A549 (cell line): ENCODE results near the gene HACD1. TPM values are rescaled to one million over a fixed set of nuclear protein-coding genes. Genes with fewer than 3 reads are reported as not detected.
"Not testable (repeated sequence)": the region's sequence is repeated elsewhere in the genome, so short reads cannot be mapped to it uniquely, and the experiment has no call there.

Experiments used
- ATAC-seq, 2 experiments: fragments of 200-7000 bp in 1 of 2; fragments of >200 bp in 1 of 2; cut with Nextera tagmentation in 1 of 2; cut with Tn5 transposase in 1 of 2; 3 replicates each; pipeline versions ENCODE4 v1.8.0 to v1.9.1; 2018 to 2020; ENCODE audit warnings: mild to moderate bottlenecking in 1 of 2, moderate library complexity in 1 of 2
- CTCF ChIA-PET: fragments of 300-600 bp; sonication (Branson Sonifier 250); formaldehyde crosslinking; extraction: SDS; loops from one replicate; lab custom pipeline; 2021; ENCODE audit warnings: antibody characterized with exemption, inconsistent platforms; lab: Yijun Ruan, JAX
- POLR2A ChIA-PET: fragments of 350-600 bp; formaldehyde crosslinking; extraction: SDS; loops from one replicate; lab custom pipeline; 2021; ENCODE audit warnings: antibody characterized with exemption, inconsistent platforms; lab: Yijun Ruan, JAX
- DNase-seq, 2 experiments: peaks; one replicate each; pipeline versions ENCODE4 v3.0.0 to v3.0.0-alpha.2; 2011 to 2016; ENCODE audit warnings: low read depth in 1 of 2, low spot score in 1 of 2
- FAIRE-seq: peaks from 2 replicates; lab custom pipeline; 2011; peaks lifted over from hg19 to GRCh38; lab: Jason Lieb, UNC
- H3K27ac ChIP-seq, 2 experiments: fragments of >200 bp; sonication (Bioruptor Twin); formaldehyde crosslinking; 3 replicates each; pipeline ENCODE4 v1.5.1; 2016 to 2017
- H3K4me1 ChIP-seq: fragments of >200 bp; sonication (Bioruptor Twin); formaldehyde crosslinking; 3 replicates; pipeline ENCODE4 v1.6.1; 2016
- H3K4me2 ChIP-seq: fragments of >200 bp; sonication (Bioruptor Twin); formaldehyde crosslinking; 3 replicates; pipeline ENCODE4 v1.6.1; 2016
- H3K4me3 ChIP-seq: fragments of >200 bp; sonication (Bioruptor Twin); formaldehyde crosslinking; 3 replicates; pipeline ENCODE4 v1.5.1; 2016
- H3K9me3 ChIP-seq: fragments of >200 bp; sonication (Bioruptor Twin); formaldehyde crosslinking; 3 replicates; pipeline ENCODE4 v1.6.1; 2016
- CBX8 ChIP-seq: fragments of 200-600 bp; sonication (generic); IDR thresholded peaks from 2 replicates; pipeline ENCODE4 v1.6.1; 2016
- CHD2 ChIP-seq: fragments of 150-350 bp; IDR thresholded peaks from 2 replicates; pipeline ENCODE4 v1.6.1; 2014; ENCODE audit warnings: low read length; ENCODE audit not compliant: partially characterized antibody
- CHD4 ChIP-seq: fragments of 200-600 bp; sonication (generic); IDR thresholded peaks from 2 replicates; pipeline ENCODE4 v1.6.1; 2016; ENCODE audit warnings: antibody characterized with exemption, mild to moderate bottlenecking, borderline replicate concordance
- CTCF ChIP-seq: fragments of >200 bp; sonication (Bioruptor Twin); formaldehyde crosslinking; IDR thresholded peaks from 3 replicates; pipeline ENCODE4 v1.5.1; 2016
- EP300 ChIP-seq, 2 experiments: fragments of >200 bp; sonication (Bioruptor Twin); formaldehyde crosslinking; IDR thresholded peaks; 2 replicates in 1 of 2; 3 replicates in 1 of 2; pipeline ENCODE4 v1.6.1; 2016 to 2017
- HEYL ChIP-seq: fragments of 250-450 bp; sonication (Bioruptor Pico); IDR thresholded peaks from 2 replicates; pipeline ENCODE4 v1.8.0; 2021; ENCODE audit warnings: mild to moderate bottlenecking, moderate library complexity
- HMGXB4 ChIP-seq: fragments of 250-450 bp; sonication (Bioruptor Pico); IDR thresholded peaks from 2 replicates; pipeline ENCODE4 v1.5.0; 2021; ENCODE audit warnings: mild to moderate bottlenecking, moderate library complexity, borderline replicate concordance
- HOXA7 ChIP-seq: fragments of 250-450 bp; sonication (Bioruptor Pico); IDR thresholded peaks from 2 replicates; pipeline ENCODE4 v1.5.0; 2020; ENCODE audit warnings: mild to moderate bottlenecking, moderate library complexity
- HOXB13 ChIP-seq: fragments of 250-450 bp; sonication (Bioruptor Pico); IDR thresholded peaks from 2 replicates; pipeline ENCODE4 v1.5.0; 2020; ENCODE audit warnings: low read depth, mild to moderate bottlenecking, moderate library complexity
- JUN ChIP-seq, 2 experiments: fragments of >200 bp; sonication (Bioruptor Twin); formaldehyde crosslinking; IDR thresholded peaks; 2 replicates in 1 of 2; 3 replicates in 1 of 2; pipeline ENCODE4 v1.6.1; 2016 to 2017
- JUNB ChIP-seq: fragments of >200 bp; sonication (Bioruptor Twin); formaldehyde crosslinking; IDR thresholded peaks from 2 replicates; pipeline ENCODE4 v1.6.1; 2016
- KDM5A ChIP-seq: fragments of 200-600 bp; sonication (generic); IDR thresholded peaks from 2 replicates; pipeline ENCODE4 v1.6.1; 2016; ENCODE audit warnings: antibody characterized with exemption, mild to moderate bottlenecking
- MAFK ChIP-seq: fragments of 450-650 bp; IDR thresholded peaks from 2 replicates; pipeline ENCODE4 v1.6.1; 2014; ENCODE audit not compliant: partially characterized antibody
- MYC ChIP-seq: IDR thresholded peaks from 2 replicates; pipeline ENCODE4 v1.6.1; 2012; ENCODE audit warnings: mild to moderate bottlenecking, inconsistent platforms, low read length, improper control_type of control experiment, borderline replicate concordance
- NFE2L2 ChIP-seq: fragments of 150-350 bp; conservative IDR thresholded peaks from 2 replicates; pipeline ENCODE4 v1.6.1; 2014; ENCODE audit warnings: low read length
- NPAS2 ChIP-seq: fragments of 250-450 bp; sonication (Bioruptor Pico); IDR thresholded peaks from 2 replicates; pipeline ENCODE4 v1.8.0; 2022; ENCODE audit warnings: mild to moderate bottlenecking, moderate library complexity, borderline replicate concordance
- NR3C1 ChIP-seq: fragments of >200 bp; sonication (Bioruptor Twin); formaldehyde crosslinking; IDR thresholded peaks from 3 replicates; pipeline ENCODE4 v1.6.1; 2017
- PHF8 ChIP-seq: fragments of 200-600 bp; sonication (generic); IDR thresholded peaks from 2 replicates; pipeline ENCODE4 v1.6.1; 2016; ENCODE audit warnings: low read depth, mild to moderate bottlenecking, antibody characterized with exemption, moderate library complexity, borderline replicate concordance
- RAD21 ChIP-seq, 2 experiments: fragments of >200 bp in 1 of 2; sonication (Bioruptor Twin) in 1 of 2; formaldehyde crosslinking in 1 of 2; IDR thresholded peaks in 1 of 2; conservative IDR thresholded peaks in 1 of 2; 2 replicates in 1 of 2; 3 replicates in 1 of 2; pipeline ENCODE4 v1.6.1; 2012 to 2018; ENCODE audit warnings: inconsistent platforms in 1 of 2
- TFCP2L1 ChIP-seq: fragments of 250-450 bp; sonication (Bioruptor Pico); IDR thresholded peaks from 2 replicates; pipeline ENCODE4 v1.5.0; 2021; ENCODE audit warnings: mild to moderate bottlenecking
- TP53 ChIP-seq: fragments of 250-450 bp; sonication (Bioruptor Pico); IDR thresholded peaks from 2 replicates; pipeline ENCODE4 v1.5.0; 2021; ENCODE audit warnings: mild to moderate bottlenecking, moderate library complexity
- ZC3H11A ChIP-seq: fragments of 450-650 bp; IDR thresholded peaks from 2 replicates; pipeline ENCODE4 v1.6.1; 2014; ENCODE audit warnings: antibody characterized with exemption, mild to moderate bottlenecking
- WGBS: methylation state at CpG from one replicate; pipeline ENCODE4 v1.1.6; 2017; ENCODE audit errors: missing lambda C conversion rate; 5-methylcytosine and 5-hydroxymethylcytosine counted together
- polyA plus RNA-seq, 4 experiments: library from polyadenylated mRNA; depleted of rRNA in 3 of 4; stranded (reverse); fragments of >200 nt; fragmentation: RNase III in 1 of 4; extraction: RNeasy Plus Mini Kit Qiagen cat#74134 plus additional on column Dnase treatment in 1 of 4; gene quantifications; 2 replicates in 3 of 4; 3 replicates in 1 of 4; pipeline ENCODE4 v1.2.3, GENCODE V29; 2011 to 2017
- TF ChIP-seq, protein P1 (sequence below): IDR thresholded peaks from 2 replicates; pipeline ENCODE4 v1.6.1; 2012; ENCODE audit warnings: low read depth, borderline replicate concordance
- TF ChIP-seq, protein P2 (sequence below): IDR thresholded peaks from 2 replicates; pipeline ENCODE4 v1.6.1; 2012
- TF ChIP-seq, protein P3 (sequence below): fragments of 450-650 bp; IDR thresholded peaks from 2 replicates; pipeline ENCODE4 v1.6.1; 2014; ENCODE audit warnings: antibody characterized with exemption

The HACD1 gene
- polyA plus RNA-seq, 2 of the 4 experiments (the other 2 are of a cell fraction), result 44.9 to 92.1 TPM

DNA sequence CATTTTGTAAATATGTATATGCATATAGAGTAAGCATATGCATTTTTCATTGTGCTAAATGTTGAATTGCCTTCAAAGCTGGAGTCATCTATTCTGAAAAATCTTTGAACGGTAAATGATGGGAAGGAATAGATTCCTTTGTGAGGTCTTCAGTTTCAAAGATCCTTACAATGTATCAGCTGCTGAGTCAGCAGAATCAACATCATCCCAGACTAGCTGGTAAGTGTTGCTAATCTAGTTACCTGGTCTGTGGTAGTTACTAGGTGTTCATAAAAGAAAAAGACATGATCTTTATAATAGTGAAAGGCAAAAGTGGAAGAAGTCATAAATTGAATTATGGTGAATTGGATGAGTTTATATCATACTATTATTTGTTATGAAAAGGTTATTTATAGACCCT lies 16.2 kb upstream of the HACD1 start:
- Histone ChIP-seq H3K4me1 (no peaks in the 10 kb centered on the region), H3K4me2 (no peak overlapping the region), H3K4me3 (no peak overlapping the region), H3K27ac (no peak overlapping the region), H3K9me3 (no peaks in the 10 kb centered on the region)
- DNase-seq (no peak), ATAC-seq (no peak), FAIRE-seq (no peak)
- POLR2A ChIA-PET, result no interaction called here
- WGBS, result 92% methylated on average over 1 of the region's 1 CpG
- CTCF ChIA-PET, result interaction anchor here (2.0 kb wide), 1 partner anchor 16 kb away, joined by 9 read pairs; the partner anchor contains the start of gene HACD1
- peak; percentile 99 for TF ChIP-seq MAFK
- no peak for TF ChIP-seq CHD4

DNA sequence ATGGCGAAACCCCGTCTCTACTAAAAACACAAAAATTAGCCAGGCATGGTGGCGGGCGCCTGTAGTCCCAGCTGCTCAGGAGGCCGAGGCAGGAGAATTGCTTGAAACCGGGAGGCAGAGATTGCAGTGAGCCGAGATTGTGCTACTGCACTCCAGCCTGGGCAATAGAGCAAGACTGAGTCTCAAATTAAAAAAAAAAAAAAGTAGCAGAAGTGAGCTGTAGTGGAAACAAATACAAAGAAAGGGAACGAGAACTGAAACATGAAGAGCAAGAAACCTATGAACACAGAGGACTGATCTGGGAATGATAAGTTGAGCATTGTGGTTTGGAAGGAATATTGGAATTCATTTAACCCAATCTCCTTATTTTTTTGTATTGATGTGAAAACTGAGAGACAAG lies 15.4 kb upstream of the HACD1 start:
- FAIRE-seq, H3K27ac ChIP-seq, ATAC-seq, POLR2A ChIA-PET, H3K4me2 ChIP-seq, H3K4me1 ChIP-seq, H3K4me3 ChIP-seq, DNase-seq, H3K9me3 ChIP-seq: not testable (repeated sequence)
- WGBS, result 81% methylated on average over 8 of the region's 8 CpGs
- CTCF ChIA-PET, result interaction anchor here (2.0 kb wide), 1 partner anchor 15 kb away, joined by 9 read pairs; the partner anchor contains the start of gene HACD1

DNA sequence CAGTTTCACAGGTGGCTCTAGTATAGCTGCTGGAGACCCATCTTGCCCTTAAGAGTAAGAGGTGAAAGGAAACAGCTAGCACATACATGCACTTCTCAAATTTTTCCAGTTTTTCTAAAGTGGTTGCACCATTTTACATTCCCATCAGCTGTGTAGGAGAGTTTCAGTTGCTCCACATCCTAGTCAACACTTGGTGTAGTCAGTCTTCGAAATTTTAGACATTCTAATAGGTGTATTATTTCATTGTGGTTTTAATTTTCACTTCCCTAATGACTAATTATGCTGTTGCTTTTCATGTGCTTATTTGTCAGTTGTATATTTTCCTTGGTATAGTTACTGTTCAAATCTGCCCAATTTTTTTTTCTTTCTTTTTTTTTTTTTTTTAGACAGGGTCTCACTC lies 9.5 kb upstream of the HACD1 start:
- Histone ChIP-seq H3K4me3 (no peak overlapping the region), H3K4me2 (no peak overlapping the region), H3K4me1 (no peaks in the 10 kb centered on the region), H3K9me3 (no peaks in the 10 kb centered on the region), H3K27ac (no peak overlapping the region)
- ATAC-seq (no peak), FAIRE-seq (no peak), DNase-seq (no peak)
- CTCF ChIA-PET, result interaction anchor here (1.3 kb wide), 1 partner anchor 9 kb away, joined by 3 read pairs; no protein-coding TSS in a partner anchor
- POLR2A ChIA-PET, result interaction anchor here (1.3 kb wide), 1 partner anchor 10 kb away, joined by 5 read pairs; the partner anchor contains the start of gene HACD1
- WGBS, result 3% methylated on average over 1 of the region's 1 CpG
- TF ChIP-seq CHD2 (no peak), JUNB (no peak), RAD21 (conservative IDR thresholded peaks at IDR 0.05 in 1 of 2, IDR thresholded peaks at IDR 0.05 in 1 of 2) (no peak), MYC (no peak), CBX8 (no peak), HEYL (CRISPR knock-in tag) (no peak), NPAS2 (CRISPR knock-in tag) (no peak), CHD4 (no peak), TFCP2L1 (no peak), KDM5A (no peak), NFE2L2 (no peak)
- TF ChIP-seq, protein P1, sequence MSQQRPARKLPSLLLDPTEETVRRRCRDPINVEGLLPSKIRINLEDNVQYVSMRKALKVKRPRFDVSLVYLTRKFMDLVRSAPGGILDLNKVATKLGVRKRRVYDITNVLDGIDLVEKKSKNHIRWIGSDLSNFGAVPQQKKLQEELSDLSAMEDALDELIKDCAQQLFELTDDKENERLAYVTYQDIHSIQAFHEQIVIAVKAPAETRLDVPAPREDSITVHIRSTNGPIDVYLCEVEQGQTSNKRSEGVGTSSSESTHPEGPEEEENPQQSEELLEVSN, result no peak
- TF ChIP-seq, all 56 proteins: peak for 0

DNA sequence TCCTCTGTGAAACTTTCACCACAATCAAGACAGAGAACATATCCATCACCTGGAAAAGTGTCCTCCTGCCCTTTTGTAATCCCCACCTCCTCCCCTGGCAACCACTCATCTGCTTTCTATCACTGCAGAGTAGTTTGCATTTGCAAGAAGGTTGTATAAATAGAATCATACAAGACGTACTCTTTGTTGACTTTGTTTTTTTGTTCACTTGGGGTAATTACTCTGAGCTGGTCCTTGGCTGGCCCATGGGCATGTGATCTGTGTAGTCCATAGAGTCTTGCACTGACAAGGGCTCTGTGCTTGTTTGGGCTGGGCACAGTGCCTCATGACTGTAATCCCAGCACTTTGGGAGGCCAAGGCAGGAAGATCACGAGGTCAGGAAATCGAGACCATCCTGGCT lies 7.8 kb upstream of the HACD1 start:
- H3K4me2 ChIP-seq, result no peak overlapping the region
- ChIA-PET CTCF (interaction anchor here (1.4 kb wide), 1 partner anchor 17 kb away, joined by 4 read pairs; no protein-coding TSS in a partner anchor), POLR2A (no interaction called here)
- no peak for ATAC-seq
- no peak overlapping the region for H3K4me3 ChIP-seq
- FAIRE-seq, result no peak
- H3K27ac ChIP-seq, result no peak overlapping the region
- WGBS, result 14% methylated on average over 3 of the region's 3 CpGs
- no peak for DNase-seq
- no peaks in the 10 kb centered on the region for H3K4me1 ChIP-seq
- H3K9me3 ChIP-seq, result no peaks in the 10 kb centered on the region
- TF ChIP-seq PHF8, result no peak
- TF ChIP-seq NFE2L2, result no peak
- no peak for TF ChIP-seq ZC3H11A
- TF ChIP-seq JUNB, result no peak
- no peak for TF ChIP-seq HOXA7 (CRISPR knock-in tag)
- no peak for TF ChIP-seq HOXB13 (CRISPR knock-in tag)
- TF ChIP-seq CTCF, result no peak
- no peak for TF ChIP-seq HMGXB4 (CRISPR knock-in tag)
- TF ChIP-seq, protein P2, sequence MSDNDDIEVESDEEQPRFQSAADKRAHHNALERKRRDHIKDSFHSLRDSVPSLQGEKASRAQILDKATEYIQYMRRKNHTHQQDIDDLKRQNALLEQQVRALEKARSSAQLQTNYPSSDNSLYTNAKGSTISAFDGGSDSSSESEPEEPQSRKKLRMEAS, result no peak
- TF ChIP-seq JUN (IDR thresholded peaks at IDR 0.05), result no peak
- TF ChIP-seq NR3C1, result no peak
- TF ChIP-seq, protein P3, sequence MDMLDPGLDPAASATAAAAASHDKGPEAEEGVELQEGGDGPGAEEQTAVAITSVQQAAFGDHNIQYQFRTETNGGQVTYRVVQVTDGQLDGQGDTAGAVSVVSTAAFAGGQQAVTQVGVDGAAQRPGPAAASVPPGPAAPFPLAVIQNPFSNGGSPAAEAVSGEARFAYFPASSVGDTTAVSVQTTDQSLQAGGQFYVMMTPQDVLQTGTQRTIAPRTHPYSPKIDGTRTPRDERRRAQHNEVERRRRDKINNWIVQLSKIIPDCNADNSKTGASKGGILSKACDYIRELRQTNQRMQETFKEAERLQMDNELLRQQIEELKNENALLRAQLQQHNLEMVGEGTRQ, result no peak
- TF ChIP-seq EP300 (IDR thresholded peaks at IDR 0.05), result no peak
- no peak for TF ChIP-seq TP53 (CRISPR knock-in tag)
